K562 (cell line): ENCODE results near the gene F11R. TPM values are rescaled to one million over a fixed set of nuclear protein-coding genes. Genes with fewer than 3 reads are reported as not detected.

Experiments
- EGR1 ChIP-seq: fragments of 450-650 bp; conservative IDR thresholded peaks from 2 replicates; pipeline ENCODE4 v1.6.1; 2017; ENCODE audit warnings: mild to moderate bottlenecking
- ERF ChIP-seq: fragments of 450-650 bp; formaldehyde crosslinking; IDR thresholded peaks from 2 replicates; pipeline ENCODE4 v1.4.0; 2020; ENCODE audit warnings: mild to moderate bottlenecking, mixed read lengths
- ETV6 ChIP-seq, 3 experiments: fragments of 150-350 bp in 1 of 3; sonication (generic) in 1 of 3; formaldehyde crosslinking in 1 of 3; IDR thresholded peaks; 2 replicates each; pipeline versions ENCODE4 v1.6.1 to v1.8.0; 2014 to 2022; ENCODE audit warnings: borderline replicate concordance in 2 of 3, low read depth in 2 of 3, antibody characterized with exemption in 1 of 3, low read length in 1 of 3, mild to moderate bottlenecking in 1 of 3, missing genetic modification reagents in 1 of 3
- FOXA3 ChIP-seq, 2 experiments: fragments of 450-650 bp in 1 of 2; sonication (generic) in 1 of 2; formaldehyde crosslinking; IDR thresholded peaks in 1 of 2; conservative IDR thresholded peaks in 1 of 2; 2 replicates each; pipeline versions ENCODE4 v1.4.0 to v1.8.0; 2020 to 2022; ENCODE audit warnings: mild to moderate bottlenecking in 2 of 2, missing genetic modification reagents in 1 of 2
- IRF2 ChIP-seq: sonication (generic); formaldehyde crosslinking; IDR thresholded peaks from 2 replicates; pipeline ENCODE4 v1.8.1; 2022; ENCODE audit warnings: mild to moderate bottlenecking, missing genetic modification reagents
- MAFF ChIP-seq: IDR thresholded peaks from 2 replicates; pipeline ENCODE4 v1.6.1; 2012; ENCODE audit warnings: low read length, improper control_type of control experiment
- MCM3 ChIP-seq: fragments of 450-650 bp; IDR thresholded peaks from 2 replicates; pipeline ENCODE4 v1.6.1; 2016
- RBM34 ChIP-seq: fragments of 200-400 bp; formaldehyde crosslinking; IDR thresholded peaks from 2 replicates; pipeline ENCODE4 v1.6.1; 2018; ENCODE audit warnings: low read length, borderline replicate concordance; ENCODE audit not compliant: insufficient read depth
- SLC30A9 ChIP-seq: fragments of 250-450 bp; sonication (Bioruptor Pico); IDR thresholded peaks from 2 replicates; pipeline ENCODE4 v1.8.0; 2022; ENCODE audit warnings: mild to moderate bottlenecking, moderate library complexity
- SRSF9 ChIP-seq: fragments of 200-400 bp; formaldehyde crosslinking; IDR thresholded peaks from 2 replicates; pipeline ENCODE4 v1.6.1; 2017; ENCODE audit warnings: low read depth, low read length, borderline replicate concordance
- THRAP3 ChIP-seq: fragments of 450-650 bp; IDR thresholded peaks from 2 replicates; pipeline ENCODE4 v1.6.1; 2016; ENCODE audit warnings: mild to moderate bottlenecking, inconsistent platforms, borderline replicate concordance
- XRCC3 ChIP-seq: fragments of 450-650 bp; IDR thresholded peaks from 2 replicates; pipeline ENCODE4 v1.6.1; 2017; ENCODE audit warnings: mild to moderate bottlenecking, moderate library complexity
- ZNF311 ChIP-seq: fragments of 250-450 bp; sonication (Bioruptor Pico); IDR thresholded peaks from 2 replicates; pipeline ENCODE4 v1.4.0; 2020; ENCODE audit warnings: mild to moderate bottlenecking, moderate library complexity
- ZNF764 ChIP-seq: fragments of 250-450 bp; sonication (Bioruptor Pico); IDR thresholded peaks from 2 replicates; pipeline ENCODE4 v1.4.0; 2020; ENCODE audit warnings: low read depth, mild to moderate bottlenecking, moderate library complexity
- ZNF766 ChIP-seq: fragments of 200-800 bp; sonication (Bioruptor generic); conservative IDR thresholded peaks from 2 replicates; pipeline ENCODE4 v1.6.1; 2016; ENCODE audit warnings: missing genetic modification characterization, missing compliant biosample characterization
- polyA plus RNA-seq, 8 experiments: library from polyadenylated mRNA; depleted of rRNA in 4 of 8; stranded (reverse) in 5 of 8; unstranded in 3 of 8; fragments of >200 nt; fragmentation: Nextera tagmentation in 2 of 8; fragmentation: Illumina TruSeq in 1 of 8; extraction: Ambion mirVana in 2 of 8; extraction: Trizol in 1 of 8; gene quantifications; 2 replicates each; pipeline versions ENCODE4 v1.2.1 to v1.2.3, GENCODE V29; 2011 to 2014; ENCODE audit warnings: inconsistent platforms in 1 of 8, missing spikeins in 1 of 8
- total RNA-seq, 7 experiments: library from RNA; depleted of rRNA in 6 of 7; stranded (reverse); fragments of >200 nt in 6 of 7; fragmentation: Illumina TruSeq in 2 of 7; extraction: Trizol in 2 of 7; gene quantifications; 2 replicates each; pipeline versions ENCODE4 v1.2.1 to v1.2.3, GENCODE V29; 2011 to 2021; ENCODE audit warnings: low replicate concordance in 1 of 7
- TF ChIP-seq, protein P1 (sequence below): fragments of 150-350 bp; IDR thresholded peaks from 2 replicates; pipeline ENCODE4 v1.6.1; 2014; ENCODE audit warnings: low read depth, mild to moderate bottlenecking, low read length, borderline replicate concordance
- TF ChIP-seq, protein P2 (sequence below): sonication (generic); formaldehyde crosslinking; IDR thresholded peaks from 2 replicates; pipeline ENCODE4 v1.8.1; 2022; ENCODE audit warnings: missing genetic modification reagents
- TF ChIP-seq, protein P3 (sequence below): fragments of 200-800 bp; sonication (Bioruptor generic); IDR thresholded peaks from 2 replicates; pipeline ENCODE4 v1.6.1; 2016; ENCODE audit warnings: missing genetic modification characterization, missing compliant biosample characterization

Gene F11R
- total and polyA plus RNA-seq, 9 of the 15 experiments (the other 6 are each of a cell fraction or from before 2014, with no cell fraction given), result 27.4 to 187 (median 52.5) TPM

DNA sequence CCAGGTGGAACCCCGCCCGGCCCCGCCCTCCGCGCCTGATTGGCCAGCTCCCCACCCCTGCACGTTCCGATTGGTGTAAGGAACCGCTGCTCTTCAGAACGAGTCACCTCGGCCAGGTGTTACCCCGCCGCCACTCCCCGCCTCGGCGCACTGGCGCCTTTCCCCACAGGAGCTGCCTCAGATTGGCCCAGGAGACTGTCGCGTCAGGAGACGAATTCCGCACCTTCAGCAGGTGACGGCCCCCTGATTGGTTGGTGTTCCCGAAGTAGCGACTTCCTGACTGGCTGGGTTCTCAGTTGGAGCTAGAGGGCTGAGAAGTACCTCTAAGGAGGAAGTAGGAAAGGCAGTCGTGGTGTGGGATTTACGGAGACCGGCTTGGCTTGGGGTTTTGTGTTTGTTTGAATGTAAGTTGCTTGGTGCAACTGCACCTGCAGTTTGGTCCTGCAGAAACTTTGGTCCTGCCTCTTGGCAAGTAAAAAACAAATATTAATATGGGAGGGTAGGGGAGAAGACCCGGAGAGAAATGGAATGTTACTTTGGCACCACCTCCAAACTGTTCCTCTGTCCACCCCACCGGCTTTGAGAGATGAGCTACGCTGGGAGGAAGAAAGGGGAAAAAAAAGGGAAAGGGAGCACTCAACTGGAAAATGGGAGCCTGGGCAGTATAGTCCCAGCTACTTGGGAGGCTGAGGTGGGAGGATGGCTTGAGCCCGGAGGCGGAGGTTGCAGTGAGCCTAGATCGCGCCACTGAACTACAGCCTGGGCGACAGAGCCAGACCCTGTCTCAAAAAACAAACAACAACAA lies 415 bp upstream of the F11R start (continued):
- TF ChIP-seq, protein P1, sequence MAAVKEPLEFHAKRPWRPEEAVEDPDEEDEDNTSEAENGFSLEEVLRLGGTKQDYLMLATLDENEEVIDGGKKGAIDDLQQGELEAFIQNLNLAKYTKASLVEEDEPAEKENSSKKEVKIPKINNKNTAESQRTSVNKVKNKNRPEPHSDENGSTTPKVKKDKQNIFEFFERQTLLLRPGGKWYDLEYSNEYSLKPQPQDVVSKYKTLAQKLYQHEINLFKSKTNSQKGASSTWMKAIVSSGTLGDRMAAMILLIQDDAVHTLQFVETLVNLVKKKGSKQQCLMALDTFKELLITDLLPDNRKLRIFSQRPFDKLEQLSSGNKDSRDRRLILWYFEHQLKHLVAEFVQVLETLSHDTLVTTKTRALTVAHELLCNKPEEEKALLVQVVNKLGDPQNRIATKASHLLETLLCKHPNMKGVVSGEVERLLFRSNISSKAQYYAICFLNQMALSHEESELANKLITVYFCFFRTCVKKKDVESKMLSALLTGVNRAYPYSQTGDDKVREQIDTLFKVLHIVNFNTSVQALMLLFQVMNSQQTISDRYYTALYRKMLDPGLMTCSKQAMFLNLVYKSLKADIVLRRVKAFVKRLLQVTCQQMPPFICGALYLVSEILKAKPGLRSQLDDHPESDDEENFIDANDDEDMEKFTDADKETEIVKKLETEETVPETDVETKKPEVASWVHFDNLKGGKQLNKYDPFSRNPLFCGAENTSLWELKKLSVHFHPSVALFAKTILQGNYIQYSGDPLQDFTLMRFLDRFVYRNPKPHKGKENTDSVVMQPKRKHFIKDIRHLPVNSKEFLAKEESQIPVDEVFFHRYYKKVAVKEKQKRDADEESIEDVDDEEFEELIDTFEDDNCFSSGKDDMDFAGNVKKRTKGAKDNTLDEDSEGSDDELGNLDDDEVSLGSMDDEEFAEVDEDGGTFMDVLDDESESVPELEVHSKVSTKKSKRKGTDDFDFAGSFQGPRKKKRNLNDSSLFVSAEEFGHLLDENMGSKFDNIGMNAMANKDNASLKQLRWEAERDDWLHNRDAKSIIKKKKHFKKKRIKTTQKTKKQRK, result no peak
- TF ChIP-seq MAFF (no peak), SLC30A9 (CRISPR knock-in tag) (no peak), XRCC3 (no peak), ZNF764 (CRISPR knock-in tag) (no peak), EGR1 (no peak), IRF2 (CRISPR knock-in tag) (no peak), ERF (CRISPR knock-in tag) (no peak), FOXA3 (CRISPR knock-in tag; conservative IDR thresholded peaks at IDR 0.05 in 1 of 2, IDR thresholded peaks at IDR 0.05 in 1 of 2) (no peak), ZNF311 (CRISPR knock-in tag) (no peak), ETV6 (IDR thresholded peaks at IDR 0.05; ENCODE audit: borderline replicate concordance in 1 of 2, low read depth in 2 of 2, low read length in 1 of 2) (no peak), ETV6 (CRISPR knock-in tag; IDR thresholded peaks at IDR 0.05; ENCODE audit: borderline replicate concordance) (no peak), SRSF9 (no peak), THRAP3 (peak; percentile 84; the same call in 1 of the 2 replicates), MCM3 (no peak), RBM34 (no peak), ZNF766 (CRISPR knock-in tag) (no peak)
- TF ChIP-seq, protein P2, sequence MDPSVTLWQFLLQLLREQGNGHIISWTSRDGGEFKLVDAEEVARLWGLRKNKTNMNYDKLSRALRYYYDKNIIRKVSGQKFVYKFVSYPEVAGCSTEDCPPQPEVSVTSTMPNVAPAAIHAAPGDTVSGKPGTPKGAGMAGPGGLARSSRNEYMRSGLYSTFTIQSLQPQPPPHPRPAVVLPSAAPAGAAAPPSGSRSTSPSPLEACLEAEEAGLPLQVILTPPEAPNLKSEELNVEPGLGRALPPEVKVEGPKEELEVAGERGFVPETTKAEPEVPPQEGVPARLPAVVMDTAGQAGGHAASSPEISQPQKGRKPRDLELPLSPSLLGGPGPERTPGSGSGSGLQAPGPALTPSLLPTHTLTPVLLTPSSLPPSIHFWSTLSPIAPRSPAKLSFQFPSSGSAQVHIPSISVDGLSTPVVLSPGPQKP (CRISPR knock-in tag), result no peak
- TF ChIP-seq, protein P3, sequence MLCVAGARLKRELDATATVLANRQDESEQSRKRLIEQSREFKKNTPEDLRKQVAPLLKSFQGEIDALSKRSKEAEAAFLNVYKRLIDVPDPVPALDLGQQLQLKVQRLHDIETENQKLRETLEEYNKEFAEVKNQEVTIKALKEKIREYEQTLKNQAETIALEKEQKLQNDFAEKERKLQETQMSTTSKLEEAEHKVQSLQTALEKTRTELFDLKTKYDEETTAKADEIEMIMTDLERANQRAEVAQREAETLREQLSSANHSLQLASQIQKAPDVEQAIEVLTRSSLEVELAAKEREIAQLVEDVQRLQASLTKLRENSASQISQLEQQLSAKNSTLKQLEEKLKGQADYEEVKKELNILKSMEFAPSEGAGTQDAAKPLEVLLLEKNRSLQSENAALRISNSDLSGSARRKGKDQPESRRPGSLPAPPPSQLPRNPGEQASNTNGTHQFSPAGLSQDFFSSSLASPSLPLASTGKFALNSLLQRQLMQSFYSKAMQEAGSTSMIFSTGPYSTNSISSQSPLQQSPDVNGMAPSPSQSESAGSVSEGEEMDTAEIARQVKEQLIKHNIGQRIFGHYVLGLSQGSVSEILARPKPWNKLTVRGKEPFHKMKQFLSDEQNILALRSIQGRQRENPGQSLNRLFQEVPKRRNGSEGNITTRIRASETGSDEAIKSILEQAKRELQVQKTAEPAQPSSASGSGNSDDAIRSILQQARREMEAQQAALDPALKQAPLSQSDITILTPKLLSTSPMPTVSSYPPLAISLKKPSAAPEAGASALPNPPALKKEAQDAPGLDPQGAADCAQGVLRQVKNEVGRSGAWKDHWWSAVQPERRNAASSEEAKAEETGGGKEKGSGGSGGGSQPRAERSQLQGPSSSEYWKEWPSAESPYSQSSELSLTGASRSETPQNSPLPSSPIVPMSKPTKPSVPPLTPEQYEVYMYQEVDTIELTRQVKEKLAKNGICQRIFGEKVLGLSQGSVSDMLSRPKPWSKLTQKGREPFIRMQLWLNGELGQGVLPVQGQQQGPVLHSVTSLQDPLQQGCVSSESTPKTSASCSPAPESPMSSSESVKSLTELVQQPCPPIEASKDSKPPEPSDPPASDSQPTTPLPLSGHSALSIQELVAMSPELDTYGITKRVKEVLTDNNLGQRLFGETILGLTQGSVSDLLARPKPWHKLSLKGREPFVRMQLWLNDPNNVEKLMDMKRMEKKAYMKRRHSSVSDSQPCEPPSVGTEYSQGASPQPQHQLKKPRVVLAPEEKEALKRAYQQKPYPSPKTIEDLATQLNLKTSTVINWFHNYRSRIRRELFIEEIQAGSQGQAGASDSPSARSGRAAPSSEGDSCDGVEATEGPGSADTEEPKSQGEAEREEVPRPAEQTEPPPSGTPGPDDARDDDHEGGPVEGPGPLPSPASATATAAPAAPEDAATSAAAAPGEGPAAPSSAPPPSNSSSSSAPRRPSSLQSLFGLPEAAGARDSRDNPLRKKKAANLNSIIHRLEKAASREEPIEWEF, result no peak
